HuH-7 (cell line): ENCODE results near the gene CEP170B.
A peak's percentile ranks its signal among the peaks of the same experiment; 100 is the strongest.
"Not testable (repeated sequence)": the region's sequence is repeated elsewhere in the genome, so short reads cannot be mapped to it uniquely, and the experiment has no call there.

Source experiments
- DNase-seq: peaks from one replicate; pipeline ENCODE4 v3.0.0; 2011; ENCODE audit warnings: low spot score

Gene CEP170B

DNA sequence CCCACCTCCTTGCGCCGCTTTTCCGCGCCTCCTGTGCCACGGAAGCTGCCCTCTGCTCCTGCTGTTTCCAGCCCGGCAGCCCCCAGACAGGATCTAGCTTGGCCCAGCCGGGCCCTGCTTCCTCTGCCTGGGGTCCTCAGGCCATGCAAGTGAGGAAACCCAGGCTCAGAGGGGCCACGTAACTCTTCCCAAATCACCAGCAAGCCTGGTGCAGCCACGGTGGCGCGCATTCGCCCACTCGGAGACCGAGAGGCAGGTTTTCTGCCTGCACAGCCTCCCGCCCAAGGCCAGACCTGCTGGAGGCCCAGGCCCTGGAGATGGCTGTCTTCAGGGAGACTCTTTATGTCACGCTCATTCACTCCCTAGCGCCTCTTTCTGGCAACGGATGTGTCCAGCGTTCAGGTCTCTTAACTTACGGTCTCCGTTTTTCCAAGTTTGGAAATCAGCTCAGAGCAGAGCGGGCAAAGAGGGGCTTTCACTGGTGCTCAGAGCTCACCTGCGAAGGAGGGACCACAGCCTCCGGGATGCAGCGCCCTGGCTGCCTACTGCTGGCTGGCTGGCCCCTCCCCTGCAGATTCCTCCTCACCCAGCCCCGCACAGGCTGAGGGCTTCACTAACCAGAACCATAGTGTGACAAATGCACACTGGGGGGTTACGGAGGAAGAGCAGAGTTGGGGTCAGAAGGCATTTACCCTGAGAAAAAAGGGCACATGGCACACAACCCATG, 20.6 kb upstream of the CEP170B start:
- no peak for DNase-seq

DNA sequence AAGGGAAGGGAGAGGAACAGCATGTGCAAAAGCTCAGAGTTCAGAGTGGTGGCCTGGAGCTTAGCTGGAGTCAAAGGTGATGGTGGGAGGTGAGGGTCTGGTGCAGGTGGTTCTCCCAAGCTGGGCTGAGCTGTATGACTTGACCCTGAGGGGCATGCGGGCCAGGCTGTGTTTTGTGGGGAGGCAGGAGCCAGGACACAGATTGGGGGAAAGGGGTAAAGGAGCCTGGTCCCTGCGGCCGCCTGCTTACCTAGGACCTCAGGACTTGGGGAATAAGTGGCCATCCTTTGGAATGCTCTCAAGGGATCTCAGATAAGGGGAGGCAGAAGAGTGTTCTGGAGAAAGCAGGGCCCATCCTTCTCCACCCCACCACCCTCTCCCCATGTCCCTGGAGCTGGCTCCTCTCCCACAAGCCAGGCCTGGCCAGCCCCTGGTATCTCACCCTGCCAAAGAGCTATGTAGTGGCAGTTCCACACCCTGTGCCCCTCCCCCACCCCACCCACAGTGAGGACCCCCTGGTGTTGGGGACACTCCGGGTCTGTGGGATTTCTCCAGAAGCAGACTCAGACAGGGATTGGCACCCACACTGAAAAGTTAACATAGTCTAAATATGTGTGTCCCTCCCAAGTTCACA, 19.9 kb upstream of the CEP170B start:
- no peak for DNase-seq

DNA sequence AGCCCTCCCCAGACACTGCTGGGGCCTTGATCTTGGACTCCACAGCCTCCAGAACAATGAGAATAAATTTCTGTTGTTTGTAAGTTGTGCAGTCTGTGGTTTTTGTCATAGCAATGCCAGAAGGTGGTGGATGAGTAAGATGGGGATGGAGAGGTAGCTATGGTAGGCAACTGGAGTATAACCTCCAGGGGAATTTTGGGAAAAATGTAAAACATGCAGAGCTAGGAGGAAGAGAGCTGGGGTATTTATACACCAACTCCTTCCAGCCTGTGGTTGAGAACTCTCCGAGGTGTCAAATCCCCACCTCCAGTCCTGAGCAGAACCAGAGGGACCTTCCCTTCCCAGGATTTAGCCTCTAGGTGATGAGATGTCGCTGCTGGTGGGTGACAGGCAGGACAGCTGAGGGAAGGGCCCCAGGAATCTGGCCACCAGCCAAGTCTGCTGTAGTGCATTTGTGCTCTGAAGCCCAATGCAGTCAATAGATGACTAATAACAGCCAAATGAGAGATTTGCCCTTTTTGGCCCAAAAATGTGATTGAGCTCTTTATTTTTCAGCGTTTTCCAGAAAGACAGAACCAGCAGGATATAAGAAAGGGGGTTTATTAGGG, 19.1 kb upstream of the CEP170B start:
- no peak for DNase-seq

DNA sequence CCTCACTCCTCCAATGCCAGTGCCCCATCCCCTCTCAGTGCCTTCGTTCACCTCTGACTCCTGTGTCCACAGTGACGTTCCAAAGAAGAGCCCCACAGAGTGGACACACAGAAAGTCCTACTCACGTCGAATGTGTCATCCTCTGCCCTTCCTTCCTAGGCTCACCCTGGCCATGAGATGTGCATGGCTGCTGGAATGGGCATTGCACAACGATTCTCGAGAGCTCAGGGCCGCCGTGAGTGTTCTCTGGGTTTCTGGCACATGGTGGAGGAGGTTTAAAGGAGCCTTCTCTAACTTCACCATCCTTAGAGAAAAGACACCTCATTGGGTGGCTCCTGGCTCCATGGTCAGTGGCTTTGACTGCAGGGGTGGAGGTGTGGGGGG, 12.8 kb upstream of the CEP170B start:
- DNase-seq = no peak

DNA sequence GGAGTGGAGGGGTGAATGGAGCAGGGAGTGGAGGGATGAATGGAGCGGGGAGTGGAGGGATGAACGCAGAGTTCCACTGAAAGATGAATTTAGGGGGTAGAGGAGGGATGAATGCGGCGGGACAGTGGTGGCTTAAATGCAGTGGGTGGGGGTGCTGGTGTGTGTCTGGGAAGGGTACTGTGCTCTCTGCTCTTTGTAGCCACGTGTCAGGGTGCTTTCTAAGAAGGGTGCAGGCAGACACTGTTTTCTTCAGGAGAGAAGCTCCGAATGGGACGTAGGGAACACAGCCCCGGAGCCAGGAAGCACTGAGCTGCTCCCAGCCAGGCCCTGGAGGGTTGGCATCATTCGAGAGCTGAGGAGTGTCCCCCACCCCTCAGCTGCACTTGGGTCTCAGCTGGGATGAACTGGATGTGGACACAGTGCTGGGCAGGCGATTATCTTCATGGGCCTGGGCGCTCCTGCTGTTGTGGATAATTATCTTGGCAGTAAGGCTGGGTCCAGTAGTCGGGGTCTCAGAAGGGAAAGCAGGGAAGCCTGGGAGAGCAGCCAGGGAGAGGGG, 9.5 kb upstream of the CEP170B start:
- DNase-seq = no peak

DNA sequence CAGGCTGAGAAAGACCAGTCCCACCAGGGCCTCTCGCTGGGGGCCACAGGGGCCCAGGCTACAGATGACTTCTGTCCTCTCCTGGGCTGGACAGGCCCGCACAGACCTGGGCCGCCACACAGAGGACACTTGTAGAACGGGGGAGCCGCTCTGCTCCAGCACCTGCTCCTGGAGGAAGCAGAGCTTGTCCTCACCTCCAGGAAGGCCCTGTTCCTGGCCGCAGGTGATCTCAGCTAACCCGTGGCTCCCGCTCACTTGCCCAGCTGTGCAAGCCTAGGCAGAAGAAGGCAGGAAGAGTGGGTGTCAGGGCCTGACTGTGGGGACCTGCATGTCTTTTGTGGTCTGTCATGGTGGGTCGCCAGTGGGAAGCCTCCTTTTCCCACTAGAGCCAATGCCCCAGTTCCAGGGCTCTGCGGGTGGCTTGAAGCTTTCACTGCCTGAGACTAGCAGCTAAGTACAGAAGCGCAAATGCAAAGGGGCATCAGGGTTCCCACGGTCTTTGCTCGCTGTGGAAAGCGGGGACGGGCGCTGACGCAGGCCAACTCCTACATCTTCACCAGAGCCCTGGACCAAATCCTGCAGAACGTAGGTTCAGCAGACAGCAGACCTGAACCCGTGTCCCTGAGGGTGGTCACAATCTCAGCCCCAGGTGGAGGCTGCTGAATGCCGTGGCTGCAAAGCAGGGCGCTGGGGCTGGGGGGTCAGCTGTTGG, 8.8 kb upstream of the CEP170B start:
- DNase-seq = no peak

DNA sequence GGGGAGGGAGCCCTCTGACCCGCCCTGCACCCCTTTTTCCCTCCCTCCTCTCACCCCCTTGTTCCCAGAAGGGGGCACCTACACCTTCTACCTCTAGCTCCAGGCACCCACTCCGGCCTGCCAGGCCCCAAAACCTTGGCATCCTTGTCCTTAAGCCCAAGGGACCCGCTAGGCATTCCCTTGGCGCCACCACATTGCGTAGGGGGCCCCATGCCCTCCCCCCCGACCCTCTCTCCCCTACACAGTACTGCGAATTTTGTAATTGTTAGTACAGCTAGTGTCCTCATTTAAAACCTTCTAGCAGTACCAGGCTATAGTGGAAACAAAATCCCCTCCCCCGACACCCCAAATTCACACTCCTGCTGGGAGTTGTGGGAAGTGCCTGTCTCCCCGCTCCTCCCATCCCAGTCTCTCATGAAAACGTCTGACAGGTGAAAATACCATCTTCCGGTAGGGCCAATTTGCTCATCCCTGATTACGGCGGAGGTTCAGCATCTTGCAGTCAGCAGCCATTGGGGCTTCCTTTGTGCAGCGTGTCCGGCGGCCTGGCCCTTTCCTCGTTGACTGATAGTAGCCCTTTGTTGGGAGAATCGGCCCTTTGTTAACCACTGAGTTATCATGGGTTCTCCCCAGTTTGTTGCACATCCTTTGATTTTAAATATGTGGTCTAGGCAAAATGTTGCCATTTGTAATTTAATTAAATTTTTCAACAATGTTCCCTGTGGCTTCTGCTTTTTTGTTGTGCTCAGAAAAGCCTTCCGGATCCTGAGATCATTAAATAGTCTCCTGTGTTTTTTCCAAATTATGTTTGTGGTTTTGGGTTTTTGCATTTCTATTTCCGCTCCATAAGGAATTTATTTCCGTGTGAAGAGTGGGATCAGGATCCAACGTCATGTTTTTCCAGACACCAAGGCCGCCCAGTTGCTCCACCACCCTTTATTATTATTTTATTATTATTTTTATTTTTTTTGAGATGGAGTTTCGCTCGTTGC, 7.9 kb upstream of the CEP170B start:
- no peak for DNase-seq

DNA sequence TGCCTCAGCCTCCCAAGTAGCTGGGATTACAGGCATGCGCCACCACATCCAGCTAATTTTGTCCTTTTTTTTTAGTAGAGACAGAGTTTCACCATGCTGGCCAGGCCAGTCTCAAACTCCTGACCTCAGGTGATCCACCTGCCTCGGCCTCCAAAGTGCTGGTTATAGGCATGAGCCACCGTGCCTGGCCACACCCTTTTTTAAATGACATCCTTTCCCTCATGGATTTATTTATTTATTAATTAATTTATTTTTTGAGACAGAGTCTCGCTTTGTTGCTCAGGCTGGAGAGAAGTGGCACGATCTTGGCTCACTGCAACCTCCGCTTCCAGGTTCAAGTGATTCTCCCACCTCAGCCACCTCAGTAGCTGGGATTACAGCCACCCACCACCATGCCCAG, 7.1 kb upstream of the CEP170B start:
- DNase-seq = not testable (repeated sequence)

DNA sequence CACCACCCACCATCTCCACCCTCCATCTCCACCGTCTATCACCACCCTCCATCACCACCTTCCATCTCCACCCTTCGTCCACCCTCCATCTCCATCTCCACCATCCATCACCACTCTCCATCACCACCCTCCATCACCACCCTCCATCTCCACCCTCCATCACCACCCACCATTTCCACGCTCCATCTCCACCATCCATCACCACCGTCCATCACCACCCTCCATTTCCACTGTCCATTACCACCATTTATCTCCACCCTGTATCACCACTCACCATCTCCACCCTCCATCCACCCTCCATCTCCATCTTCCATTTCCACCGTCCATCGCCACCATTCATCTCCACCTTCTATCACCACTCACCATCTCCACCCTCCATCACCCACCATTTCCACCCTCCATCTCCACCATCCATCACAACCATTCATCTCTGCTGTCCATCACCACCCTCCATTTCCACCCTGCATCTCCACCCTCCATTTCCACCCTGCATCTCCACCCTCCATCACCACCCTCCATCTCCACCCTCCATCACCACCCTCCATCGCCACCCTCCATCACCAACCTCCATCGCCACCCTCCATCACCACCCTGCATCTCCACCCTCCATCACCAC, 6.1 kb upstream of the CEP170B start:
- no peak for DNase-seq

DNA sequence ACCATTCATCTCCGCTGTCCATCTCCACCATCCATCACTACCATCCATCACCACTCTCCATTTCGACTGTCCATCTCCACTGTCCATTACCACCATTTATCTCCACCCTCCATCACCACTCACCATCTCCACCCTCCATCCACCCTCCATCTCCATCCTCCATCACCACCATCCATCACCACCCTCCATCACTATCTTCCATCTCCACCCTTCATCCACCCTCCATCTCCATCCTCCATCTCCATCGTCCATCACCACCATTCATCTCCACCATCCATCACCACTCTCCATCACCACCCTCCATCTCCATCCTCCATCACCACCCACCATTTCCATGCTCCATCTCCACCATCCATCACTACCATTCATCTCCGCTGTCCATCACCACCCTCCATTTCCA, 5.2 kb upstream of the CEP170B start:
- DNase-seq = no peak

DNA sequence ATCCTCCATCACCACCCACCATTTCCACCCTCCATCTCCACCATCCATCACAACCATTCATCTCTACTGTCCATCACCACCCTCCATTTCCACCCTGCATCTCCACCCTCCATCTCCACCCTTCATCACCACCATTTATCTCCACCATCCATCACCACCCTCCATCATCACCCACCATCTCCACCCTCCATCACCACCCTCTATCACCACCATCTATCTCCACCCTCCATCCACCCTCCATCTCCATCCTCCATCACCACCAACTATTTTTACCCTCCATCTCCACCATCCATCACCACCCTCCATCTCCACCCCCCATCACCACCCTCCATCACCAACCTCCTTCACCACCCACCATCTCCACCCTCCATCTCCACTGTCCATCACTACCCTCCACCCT, 4.7 kb upstream of the CEP170B start:
- no peak for DNase-seq

DNA sequence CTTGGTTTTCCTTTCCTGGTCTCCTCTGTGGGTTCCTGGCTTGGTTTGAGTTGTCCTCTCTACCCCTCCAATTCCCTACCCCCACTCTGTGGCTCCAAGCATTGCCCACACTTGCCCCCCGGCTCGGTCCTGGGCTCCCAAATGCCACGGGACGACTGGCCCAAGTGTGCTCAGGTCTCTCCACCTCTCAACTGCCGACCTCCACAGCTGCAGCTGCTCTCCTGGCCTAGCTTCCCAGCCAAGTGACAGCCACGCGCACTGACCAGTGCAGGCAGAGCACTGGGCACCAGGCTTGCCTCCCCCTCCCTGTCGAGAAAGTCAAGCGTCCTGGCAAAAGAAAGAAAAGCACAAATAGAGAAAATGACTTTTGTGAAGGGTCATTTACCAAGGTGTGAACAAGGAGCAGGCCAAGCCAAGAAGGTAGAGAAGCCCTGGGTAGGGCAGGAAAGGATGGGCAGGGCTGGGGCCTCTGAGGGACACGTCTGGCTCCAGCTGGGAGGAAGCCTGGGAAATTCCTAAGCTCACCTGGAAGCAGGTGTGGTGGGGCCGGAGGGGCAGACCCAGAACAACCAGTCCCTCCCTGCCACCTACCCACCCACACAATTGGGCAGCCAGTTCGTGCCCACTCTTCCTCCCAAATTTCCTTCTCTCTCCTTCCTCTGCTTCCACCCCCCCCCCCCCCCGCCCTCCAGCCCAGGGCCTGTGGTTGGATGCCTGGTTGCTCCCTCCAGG, 1.8 kb upstream of the CEP170B start:
- no peak for DNase-seq

DNA sequence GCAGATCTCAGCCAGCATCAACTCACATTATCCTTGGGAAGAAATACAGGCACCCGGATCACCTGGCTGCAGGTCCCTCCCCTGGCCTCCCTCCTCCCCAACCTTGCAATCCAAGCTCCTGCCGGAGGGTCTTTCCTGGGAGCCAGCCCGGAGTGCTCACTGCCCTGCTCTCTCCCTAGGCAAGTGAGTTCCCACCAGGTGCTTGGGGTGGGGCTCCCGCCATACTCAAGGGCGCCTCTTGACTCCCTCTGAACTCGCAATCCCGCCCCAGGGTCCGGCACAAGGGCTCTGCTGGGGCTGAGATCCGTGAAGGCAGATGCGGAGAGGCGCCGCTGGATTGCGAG, 1.2 kb upstream of the CEP170B start:
- no peak for DNase-seq

DNA sequence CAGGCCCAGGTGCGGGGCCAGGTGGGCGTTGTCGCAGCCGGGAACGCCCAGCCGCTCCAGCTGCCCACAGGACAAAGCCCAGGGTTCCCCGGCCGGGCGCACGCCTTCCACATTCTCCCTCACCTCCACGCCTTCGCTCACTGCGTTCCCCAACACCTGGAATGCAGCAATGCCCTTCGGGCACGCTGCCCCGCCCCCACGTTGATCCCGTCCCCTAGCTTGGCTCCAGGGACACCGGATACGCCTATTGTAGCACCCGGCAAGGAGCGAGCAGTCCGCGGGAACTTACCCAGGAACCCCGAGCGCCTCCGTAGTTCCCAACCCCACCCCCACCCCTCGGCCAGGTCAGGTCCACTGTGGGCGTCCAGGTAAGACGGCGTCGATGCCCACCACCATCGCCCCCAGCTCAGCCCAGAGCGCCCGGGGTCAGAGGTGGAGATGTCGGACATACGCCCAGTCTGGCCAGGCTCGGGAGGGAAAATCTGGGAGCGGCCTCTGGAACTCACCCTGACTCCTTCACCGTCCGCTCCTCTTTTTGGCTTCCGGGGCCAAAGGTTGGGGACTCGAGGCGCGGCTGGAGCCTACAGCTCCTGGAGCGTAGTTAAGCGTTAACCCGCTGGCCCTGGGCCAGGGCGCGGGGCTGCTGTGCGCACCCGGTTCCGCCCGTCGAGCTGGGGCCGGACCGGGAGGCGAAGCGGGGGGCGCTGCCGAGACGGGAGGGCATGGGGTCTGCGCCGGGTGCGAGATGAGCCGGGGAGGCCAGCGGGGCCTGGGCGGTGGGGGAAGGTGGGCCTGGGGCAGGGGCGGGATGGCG, 594 bp upstream of the CEP170B start:
- peak; percentile 72 for DNase-seq

DNA sequence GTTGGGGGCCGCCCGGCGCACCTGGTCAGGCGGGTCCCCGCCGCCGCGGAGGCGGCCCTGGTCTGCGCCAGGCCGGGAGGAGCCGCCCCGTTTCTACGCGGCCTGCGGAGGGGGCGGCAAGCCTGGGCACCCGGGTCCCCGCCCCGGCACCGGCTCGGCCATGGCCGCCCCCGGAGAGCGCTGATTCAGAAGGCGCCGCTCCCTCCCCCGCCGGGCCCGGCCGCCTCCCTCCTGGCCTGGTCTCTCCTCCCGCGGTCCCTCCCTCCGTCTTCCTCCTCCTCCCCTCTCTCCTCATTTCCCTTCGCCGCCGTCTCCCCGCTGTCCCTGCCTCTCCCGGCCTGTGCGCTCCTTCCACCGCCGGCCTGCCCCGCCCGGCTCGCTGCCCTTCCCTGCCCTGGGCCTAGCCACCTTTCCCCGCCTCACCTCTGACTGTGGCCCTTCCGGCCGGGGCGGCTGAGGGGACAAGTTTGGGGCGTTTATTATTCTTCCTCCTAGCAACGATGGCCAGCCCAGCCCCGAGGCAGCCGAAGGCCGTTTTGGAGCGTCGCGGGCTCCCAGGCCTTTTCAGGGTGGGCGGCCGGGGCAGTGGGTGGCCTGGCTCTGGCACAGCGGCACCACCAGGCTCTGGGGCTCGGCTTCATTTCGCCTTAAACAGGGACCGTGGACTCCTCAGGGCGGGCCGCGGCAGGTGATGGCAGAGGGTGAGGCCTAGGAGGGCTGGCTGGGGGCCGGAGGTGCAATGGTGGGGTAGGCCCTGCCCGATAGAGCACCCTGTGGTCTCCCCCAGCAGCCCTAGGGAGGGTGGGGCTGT, 768 bp downstream of the CEP170B start:
- peak; percentile 46 for DNase-seq

DNA sequence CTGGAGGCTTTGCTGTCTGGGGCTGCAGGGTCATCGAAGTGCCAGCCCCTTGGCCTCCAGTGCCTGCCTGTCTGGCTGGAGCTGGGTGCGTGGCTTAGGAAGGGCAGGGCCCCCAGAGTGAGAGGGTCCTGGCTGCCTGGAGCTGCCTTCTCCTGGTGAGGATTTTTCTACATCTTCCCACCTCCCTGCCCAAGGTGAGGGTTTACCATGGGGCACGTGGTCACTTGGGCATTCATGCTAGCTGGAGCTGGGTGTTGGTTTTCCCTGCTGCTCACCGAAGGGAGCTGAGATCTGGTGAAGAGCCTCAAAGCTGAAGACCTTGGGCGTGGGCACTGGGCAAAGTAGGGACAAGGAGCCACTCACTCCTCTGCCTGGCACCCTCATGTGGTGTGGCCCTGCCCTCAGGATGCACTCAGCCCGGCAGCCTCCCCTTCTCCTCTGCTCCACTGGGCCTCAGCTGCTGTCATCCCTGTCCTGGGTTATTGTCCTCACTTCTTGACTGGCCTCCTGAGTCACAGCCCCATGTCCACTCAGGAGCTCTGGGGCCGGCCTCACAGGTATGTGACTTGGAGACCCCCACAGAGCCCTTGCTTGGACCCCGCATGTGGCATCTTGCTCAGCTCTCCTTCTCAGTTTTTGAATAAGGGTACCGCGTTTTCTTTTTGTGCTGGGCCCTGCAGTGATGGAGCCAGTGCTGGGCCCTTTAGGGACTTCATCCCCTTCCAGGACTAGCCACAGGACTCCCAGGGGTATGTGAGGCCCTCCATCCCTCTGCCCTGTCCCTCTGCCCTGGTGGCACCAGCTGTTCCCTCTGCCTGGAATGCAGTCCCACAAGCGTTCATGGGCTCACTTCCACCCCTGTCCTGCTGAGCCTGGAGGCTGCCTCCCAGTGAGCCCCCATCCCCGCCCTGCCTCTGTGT, 1.6 kb downstream of the CEP170B start:
- DNase-seq = no peak

DNA sequence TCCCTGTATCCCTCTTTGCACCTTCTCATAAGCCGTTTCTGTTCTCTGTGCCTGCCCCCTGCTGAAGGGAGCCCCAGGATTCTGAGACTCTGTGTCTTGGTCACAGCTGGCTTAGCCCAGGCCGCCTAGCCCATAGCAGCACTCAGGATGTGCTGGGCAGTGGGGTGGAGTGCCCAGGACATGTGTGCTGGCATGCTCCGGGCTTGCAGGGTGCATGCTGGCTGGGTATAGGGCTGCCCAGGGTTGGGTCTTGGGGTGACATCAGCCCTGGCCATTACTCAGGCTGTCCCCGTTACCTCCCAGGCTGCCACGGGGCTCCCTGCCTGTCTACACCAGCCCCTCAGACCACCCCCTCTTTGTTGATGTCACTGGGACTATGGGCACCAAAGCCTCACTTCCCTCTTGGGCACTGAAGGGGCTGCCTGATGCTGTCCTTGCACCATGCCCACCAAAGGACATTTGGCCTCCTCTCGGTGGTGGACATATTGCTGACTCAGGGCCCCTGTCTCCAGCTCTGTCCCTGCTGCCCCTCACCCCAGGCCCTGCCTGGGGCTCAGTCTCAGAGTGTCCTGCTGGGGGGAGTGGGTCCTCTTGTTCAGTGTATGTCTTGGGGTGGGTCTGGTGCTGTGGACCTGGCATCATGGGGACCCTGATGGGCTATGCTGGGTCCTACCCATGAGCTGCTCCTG, 2.4 kb downstream of the CEP170B start:
- no peak for DNase-seq
